Vein endothelial cell (primary cell): ENCODE measurements around the gene ZNF723. TPM values are rescaled to one million over a fixed set of nuclear protein-coding genes. Genes with fewer than 3 reads are reported as not detected.

ENCODE experiments used
- small RNA-seq: library from RNA; depleted of rRNA; stranded (forward); fragments of <200 nt; gene quantifications from one replicate; pipeline ENCODE3, GENCODE V24; 2012
- total RNA-seq: library from RNA; depleted of rRNA; stranded (reverse); fragments of >200 nt; gene quantifications from 2 replicates; pipeline ENCODE4 v1.2.3, GENCODE V29; 2012

ZNF723 gene
- total RNA-seq: not detected in 2 replicates

DNA sequence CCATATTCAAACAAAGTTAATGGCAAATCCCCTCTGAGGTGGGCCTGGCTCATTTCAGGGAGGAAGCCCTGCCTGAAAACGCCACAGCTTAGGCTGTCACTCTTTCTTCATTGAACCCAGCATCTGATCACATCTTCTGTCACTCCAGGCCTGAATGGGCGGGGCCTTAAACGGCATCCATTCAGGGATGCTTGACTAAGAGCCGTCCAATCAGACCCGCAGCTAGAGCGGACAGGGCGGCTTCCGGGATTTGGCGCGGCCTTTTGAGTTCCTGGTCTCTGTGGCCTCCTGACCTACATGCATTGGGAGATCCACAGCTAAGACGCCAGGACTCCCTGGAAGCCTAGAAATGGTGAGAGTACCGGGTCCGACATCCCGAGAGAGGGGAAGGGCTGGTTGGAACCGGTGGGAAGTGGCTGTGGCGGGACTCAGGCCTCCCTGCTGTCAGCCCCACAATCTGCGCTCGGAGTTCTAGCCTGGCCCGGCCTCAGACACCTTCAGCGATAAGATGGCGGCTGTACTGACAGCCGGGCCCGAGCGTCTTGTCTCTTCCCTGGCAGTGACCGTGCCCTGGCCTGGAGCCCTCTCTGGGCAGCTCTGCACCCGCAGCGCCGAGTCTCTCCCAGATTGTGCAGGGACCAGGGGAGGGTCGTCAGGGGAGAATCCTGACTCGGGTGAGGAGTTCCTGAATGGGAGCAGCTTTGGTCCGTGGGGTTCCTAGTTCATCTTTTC, at the start of gene ZNF723:
TSS of gene ZNF723 (plus strand) at position 261 of the 732 bp plus-strand sequence. CDS start at position 350, 89 bp downstream.

DNA sequence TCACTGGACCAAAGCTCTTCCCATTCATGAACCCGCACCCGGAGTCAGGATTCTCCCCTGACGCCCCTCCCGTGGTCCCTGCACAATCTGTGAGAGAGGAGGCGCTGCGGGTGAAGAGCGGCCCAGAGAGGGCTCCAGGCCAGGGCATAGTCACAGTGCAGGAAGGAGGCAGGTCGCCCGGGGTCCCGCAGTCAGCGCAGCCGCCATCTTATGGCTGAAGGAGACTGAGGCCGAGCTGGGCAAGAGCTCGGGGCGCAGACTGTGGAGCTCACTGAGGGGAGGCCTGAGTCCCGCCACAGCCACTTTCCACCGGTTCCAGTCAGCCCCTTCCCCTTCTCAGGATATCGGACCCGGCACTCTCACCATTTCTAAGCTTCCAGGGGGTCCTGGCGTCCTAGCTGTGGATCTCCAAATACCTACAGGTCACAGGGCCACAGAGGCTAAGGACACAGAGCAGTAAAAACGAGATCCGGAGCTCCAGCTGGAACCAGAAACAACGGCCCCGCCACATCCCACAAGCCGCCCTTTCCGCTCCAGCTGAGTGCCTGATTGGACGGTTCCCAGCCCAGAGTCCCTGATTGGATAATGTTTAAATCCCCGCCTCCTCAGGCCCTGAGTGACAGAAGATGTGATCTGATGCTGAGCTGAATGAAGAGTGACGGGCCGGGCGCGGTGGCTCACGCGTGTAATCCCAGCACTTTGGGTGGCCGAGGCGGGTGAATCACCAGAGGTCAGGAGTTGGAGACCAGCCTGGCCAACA, 48.3 kb upstream of the ZNF723 start, which contains the start of gene ZNF99:
TSS of gene ZNF99 (minus strand) at position 501 of the 760 bp plus-strand sequence. CDS start at position 366, 135 bp downstream.

Small RNA genes within 50 kb of the gene (small RNA-seq; reads per million reads assigned to genes)
- not detected for gene VN1R88P

Other genes with a start within 250 kb of the ZNF723 start
- under 0.01 and 0.57 TPM in 2 replicates for gene ZNF492, start 198.0 kb upstream of the ZNF723 start, total RNA-seq
- gene ZNF99, start 48.1 kb upstream of the ZNF723 start, total RNA-seq: not detected in 2 replicates
- gene ZNF728, start 170.9 kb downstream of the ZNF723 start, total RNA-seq: 0.10 TPM in 1 of 2 replicates, not detected in the other